ENCODE measurements around the gene CPLX4. TPM values are rescaled to one million over a fixed set of nuclear protein-coding genes. Genes with fewer than 3 reads are reported as not detected.

CPLX4 gene
- total RNA-seq, 1 experiment from 2014 or later: not detected

DNA sequence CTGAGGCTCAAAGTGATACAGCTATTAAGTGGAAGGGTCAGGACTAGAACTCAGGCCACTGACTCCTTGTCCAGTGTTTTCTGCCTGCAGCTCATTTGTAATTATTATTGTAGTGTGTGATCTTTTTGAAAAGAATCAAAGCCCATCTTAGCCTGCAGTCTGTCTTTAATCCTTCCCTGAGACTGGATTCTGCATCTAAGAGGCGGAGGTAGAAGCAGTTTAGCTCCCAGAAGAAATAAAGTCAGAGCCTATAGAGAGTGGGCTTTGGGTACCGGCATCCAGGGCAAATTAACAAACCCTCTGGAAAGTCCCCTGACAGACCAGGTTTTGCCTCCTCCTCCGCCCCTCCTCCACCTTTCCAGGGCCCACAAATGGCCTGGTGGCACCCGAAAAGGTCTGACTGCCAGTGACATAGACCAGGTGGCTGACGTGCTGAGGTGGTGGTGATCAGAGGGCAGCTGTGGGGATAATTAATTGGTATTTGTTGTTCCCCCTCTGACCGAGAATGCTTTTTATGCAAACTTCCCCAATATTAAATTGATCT, 43.0 kb downstream of the CPLX4 start:
- H3K4me3 Mint-ChIP-seq: peak overlapping the region; percentile 16; the same call in 1 of the 2 replicates
- H3K36me3 Mint-ChIP-seq: no peaks in the 10 kb centered on the region
- ChIA-PET CTCF (interaction anchor here (0.6 to 2.8 kb wide), 8 partner anchors 10 to 421 kb away, joined by 3 to 26 read pairs (median 6); partner anchors contain the start of gene CCBE1), POLR2A (interaction anchor here (0.6 kb wide), 1 partner anchor 1332 kb away, joined by 3 read pairs; no protein-coding TSS in a partner anchor)
- peaks cover 37% of the 10 kb centered on the region for H3K4me1 Mint-ChIP-seq
- no peak overlapping the region for H3K27ac Mint-ChIP-seq
- no peak for DNase-seq (ENCODE audit: low spot score)
- H3K9me3 Mint-ChIP-seq: no peaks in the 10 kb centered on the region
- peaks cover 98% of the 10 kb centered on the region for H3K27me3 Mint-ChIP-seq (ENCODE audit: low read depth)
- TF ChIP-seq, protein P1, sequence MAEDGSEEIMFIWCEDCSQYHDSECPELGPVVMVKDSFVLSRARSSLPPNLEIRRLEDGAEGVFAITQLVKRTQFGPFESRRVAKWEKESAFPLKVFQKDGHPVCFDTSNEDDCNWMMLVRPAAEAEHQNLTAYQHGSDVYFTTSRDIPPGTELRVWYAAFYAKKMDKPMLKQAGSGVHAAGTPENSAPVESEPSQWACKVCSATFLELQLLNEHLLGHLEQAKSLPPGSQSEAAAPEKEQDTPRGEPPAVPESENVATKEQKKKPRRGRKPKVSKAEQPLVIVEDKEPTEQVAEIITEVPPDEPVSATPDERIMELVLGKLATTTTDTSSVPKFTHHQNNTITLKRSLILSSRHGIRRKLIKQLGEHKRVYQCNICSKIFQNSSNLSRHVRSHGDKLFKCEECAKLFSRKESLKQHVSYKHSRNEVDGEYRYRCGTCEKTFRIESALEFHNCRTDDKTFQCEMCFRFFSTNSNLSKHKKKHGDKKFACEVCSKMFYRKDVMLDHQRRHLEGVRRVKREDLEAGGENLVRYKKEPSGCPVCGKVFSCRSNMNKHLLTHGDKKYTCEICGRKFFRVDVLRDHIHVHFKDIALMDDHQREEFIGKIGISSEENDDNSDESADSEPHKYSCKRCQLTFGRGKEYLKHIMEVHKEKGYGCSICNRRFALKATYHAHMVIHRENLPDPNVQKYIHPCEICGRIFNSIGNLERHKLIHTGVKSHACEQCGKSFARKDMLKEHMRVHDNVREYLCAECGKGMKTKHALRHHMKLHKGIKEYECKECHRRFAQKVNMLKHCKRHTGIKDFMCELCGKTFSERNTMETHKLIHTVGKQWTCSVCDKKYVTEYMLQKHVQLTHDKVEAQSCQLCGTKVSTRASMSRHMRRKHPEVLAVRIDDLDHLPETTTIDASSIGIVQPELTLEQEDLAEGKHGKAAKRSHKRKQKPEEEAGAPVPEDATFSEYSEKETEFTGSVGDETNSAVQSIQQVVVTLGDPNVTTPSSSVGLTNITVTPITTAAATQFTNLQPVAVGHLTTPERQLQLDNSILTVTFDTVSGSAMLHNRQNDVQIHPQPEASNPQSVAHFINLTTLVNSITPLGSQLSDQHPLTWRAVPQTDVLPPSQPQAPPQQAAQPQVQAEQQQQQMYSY (CRISPR knock-in tag; IDR thresholded peaks at IDR 0.05): peak; percentile 50
- no peak for TF ChIP-seq EMX1 (CRISPR knock-in tag; IDR thresholded peaks at IDR 0.05)
- no peak for ATAC-seq

DNA sequence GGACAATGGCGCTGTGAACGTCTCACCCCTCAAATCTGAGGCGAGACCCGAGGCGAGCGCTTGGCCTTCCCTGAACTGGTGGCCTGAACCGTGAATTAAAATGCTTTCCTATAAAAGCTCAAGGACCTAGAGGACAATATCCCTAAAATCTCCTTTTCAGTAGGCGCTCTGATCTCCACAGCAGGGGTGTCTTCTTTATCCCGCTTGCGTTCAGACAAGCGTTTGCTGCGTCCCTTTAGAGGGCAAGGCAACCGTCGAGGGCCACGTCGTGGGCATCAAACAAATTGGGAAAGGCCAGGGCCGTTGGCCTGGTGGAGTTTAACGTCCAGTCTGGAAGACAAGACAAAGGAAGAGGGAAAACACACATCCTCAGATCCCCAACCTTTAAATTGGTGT, 43.9 kb downstream of the CPLX4 start:
- Mint-ChIP-seq H3K9me3 (no peaks in the 10 kb centered on the region), H3K27me3 (ENCODE audit: low read depth) (peaks cover 98% of the 10 kb centered on the region), H3K4me1 (peaks cover 46% of the 10 kb centered on the region), H3K27ac (no peak overlapping the region), H3K36me3 (no peaks in the 10 kb centered on the region), H3K4me3 (peak overlapping the region; percentile 84)
- ATAC-seq: no peak
- ChIA-PET CTCF (interaction anchor here (3.1 to 3.9 kb wide), 4 partner anchors 10 to 128 kb away, joined by 20 to 28 read pairs (median 24); no protein-coding TSS in a partner anchor), POLR2A (no interaction called here)
- no peak for DNase-seq (ENCODE audit: low spot score)
- TF ChIP-seq CREM (CRISPR knock-in tag; IDR thresholded peaks at IDR 0.05) (no peak), SP1 (CRISPR knock-in tag; conservative IDR thresholded peaks at IDR 0.05) (no peak), ETV6 (CRISPR knock-in tag; IDR thresholded peaks at IDR 0.05) (no peak), ZNF263 (CRISPR knock-in tag; IDR thresholded peaks at IDR 0.05; ENCODE audit: low read depth) (no peak), GRHL2 (CRISPR knock-in tag; IDR thresholded peaks at IDR 0.05; ENCODE audit: insufficient replicate concordance, severe bottlenecking) (no peak), ZNF423 (CRISPR knock-in tag; IDR thresholded peaks at IDR 0.05) (no peak), ZNF138 (CRISPR knock-in tag; conservative IDR thresholded peaks at IDR 0.05) (no peak), JAZF1 (CRISPR knock-in tag; IDR thresholded peaks at IDR 0.05) (no peak), NR2C2 (CRISPR knock-in tag; IDR thresholded peaks at IDR 0.05) (no peak), ZNF416 (CRISPR knock-in tag; IDR thresholded peaks at IDR 0.05) (no peak), FOXP1 (CRISPR knock-in tag; IDR thresholded peaks at IDR 0.05; ENCODE audit: borderline replicate concordance) (no peak)
- TF ChIP-seq, protein P2, sequence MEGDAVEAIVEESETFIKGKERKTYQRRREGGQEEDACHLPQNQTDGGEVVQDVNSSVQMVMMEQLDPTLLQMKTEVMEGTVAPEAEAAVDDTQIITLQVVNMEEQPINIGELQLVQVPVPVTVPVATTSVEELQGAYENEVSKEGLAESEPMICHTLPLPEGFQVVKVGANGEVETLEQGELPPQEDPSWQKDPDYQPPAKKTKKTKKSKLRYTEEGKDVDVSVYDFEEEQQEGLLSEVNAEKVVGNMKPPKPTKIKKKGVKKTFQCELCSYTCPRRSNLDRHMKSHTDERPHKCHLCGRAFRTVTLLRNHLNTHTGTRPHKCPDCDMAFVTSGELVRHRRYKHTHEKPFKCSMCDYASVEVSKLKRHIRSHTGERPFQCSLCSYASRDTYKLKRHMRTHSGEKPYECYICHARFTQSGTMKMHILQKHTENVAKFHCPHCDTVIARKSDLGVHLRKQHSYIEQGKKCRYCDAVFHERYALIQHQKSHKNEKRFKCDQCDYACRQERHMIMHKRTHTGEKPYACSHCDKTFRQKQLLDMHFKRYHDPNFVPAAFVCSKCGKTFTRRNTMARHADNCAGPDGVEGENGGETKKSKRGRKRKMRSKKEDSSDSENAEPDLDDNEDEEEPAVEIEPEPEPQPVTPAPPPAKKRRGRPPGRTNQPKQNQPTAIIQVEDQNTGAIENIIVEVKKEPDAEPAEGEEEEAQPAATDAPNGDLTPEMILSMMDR (IDR thresholded peaks at IDR 0.05): no peak
- TF ChIP-seq, protein P3, sequence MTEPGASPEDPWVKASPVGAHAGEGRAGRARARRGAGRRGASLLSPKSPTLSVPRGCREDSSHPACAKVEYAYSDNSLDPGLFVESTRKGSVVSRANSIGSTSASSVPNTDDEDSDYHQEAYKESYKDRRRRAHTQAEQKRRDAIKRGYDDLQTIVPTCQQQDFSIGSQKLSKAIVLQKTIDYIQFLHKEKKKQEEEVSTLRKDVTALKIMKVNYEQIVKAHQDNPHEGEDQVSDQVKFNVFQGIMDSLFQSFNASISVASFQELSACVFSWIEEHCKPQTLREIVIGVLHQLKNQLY (CRISPR knock-in tag; IDR thresholded peaks at IDR 0.05): no peak
- TF ChIP-seq, protein P4, sequence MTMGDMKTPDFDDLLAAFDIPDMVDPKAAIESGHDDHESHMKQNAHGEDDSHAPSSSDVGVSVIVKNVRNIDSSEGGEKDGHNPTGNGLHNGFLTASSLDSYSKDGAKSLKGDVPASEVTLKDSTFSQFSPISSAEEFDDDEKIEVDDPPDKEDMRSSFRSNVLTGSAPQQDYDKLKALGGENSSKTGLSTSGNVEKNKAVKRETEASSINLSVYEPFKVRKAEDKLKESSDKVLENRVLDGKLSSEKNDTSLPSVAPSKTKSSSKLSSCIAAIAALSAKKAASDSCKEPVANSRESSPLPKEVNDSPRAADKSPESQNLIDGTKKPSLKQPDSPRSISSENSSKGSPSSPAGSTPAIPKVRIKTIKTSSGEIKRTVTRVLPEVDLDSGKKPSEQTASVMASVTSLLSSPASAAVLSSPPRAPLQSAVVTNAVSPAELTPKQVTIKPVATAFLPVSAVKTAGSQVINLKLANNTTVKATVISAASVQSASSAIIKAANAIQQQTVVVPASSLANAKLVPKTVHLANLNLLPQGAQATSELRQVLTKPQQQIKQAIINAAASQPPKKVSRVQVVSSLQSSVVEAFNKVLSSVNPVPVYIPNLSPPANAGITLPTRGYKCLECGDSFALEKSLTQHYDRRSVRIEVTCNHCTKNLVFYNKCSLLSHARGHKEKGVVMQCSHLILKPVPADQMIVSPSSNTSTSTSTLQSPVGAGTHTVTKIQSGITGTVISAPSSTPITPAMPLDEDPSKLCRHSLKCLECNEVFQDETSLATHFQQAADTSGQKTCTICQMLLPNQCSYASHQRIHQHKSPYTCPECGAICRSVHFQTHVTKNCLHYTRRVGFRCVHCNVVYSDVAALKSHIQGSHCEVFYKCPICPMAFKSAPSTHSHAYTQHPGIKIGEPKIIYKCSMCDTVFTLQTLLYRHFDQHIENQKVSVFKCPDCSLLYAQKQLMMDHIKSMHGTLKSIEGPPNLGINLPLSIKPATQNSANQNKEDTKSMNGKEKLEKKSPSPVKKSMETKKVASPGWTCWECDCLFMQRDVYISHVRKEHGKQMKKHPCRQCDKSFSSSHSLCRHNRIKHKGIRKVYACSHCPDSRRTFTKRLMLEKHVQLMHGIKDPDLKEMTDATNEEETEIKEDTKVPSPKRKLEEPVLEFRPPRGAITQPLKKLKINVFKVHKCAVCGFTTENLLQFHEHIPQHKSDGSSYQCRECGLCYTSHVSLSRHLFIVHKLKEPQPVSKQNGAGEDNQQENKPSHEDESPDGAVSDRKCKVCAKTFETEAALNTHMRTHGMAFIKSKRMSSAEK (CRISPR knock-in tag; IDR thresholded peaks at IDR 0.05; ENCODE audit: borderline replicate concordance): no peak
- TF ChIP-seq, protein P5, sequence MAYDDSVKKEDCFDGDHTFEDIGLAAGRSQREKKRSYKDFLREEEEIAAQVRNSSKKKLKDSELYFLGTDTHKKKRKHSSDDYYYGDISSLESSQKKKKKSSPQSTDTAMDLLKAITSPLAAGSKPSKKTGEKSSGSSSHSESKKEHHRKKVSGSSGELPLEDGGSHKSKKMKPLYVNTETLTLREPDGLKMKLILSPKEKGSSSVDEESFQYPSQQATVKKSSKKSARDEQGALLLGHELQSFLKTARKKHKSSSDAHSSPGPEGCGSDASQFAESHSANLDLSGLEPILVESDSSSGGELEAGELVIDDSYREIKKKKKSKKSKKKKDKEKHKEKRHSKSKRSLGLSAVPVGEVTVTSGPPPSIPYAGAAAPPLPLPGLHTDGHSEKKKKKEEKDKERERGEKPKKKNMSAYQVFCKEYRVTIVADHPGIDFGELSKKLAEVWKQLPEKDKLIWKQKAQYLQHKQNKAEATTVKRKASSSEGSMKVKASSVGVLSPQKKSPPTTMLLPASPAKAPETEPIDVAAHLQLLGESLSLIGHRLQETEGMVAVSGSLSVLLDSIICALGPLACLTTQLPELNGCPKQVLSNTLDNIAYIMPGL (CRISPR knock-in tag; IDR thresholded peaks at IDR 0.05): no peak
- TF ChIP-seq, protein P6, sequence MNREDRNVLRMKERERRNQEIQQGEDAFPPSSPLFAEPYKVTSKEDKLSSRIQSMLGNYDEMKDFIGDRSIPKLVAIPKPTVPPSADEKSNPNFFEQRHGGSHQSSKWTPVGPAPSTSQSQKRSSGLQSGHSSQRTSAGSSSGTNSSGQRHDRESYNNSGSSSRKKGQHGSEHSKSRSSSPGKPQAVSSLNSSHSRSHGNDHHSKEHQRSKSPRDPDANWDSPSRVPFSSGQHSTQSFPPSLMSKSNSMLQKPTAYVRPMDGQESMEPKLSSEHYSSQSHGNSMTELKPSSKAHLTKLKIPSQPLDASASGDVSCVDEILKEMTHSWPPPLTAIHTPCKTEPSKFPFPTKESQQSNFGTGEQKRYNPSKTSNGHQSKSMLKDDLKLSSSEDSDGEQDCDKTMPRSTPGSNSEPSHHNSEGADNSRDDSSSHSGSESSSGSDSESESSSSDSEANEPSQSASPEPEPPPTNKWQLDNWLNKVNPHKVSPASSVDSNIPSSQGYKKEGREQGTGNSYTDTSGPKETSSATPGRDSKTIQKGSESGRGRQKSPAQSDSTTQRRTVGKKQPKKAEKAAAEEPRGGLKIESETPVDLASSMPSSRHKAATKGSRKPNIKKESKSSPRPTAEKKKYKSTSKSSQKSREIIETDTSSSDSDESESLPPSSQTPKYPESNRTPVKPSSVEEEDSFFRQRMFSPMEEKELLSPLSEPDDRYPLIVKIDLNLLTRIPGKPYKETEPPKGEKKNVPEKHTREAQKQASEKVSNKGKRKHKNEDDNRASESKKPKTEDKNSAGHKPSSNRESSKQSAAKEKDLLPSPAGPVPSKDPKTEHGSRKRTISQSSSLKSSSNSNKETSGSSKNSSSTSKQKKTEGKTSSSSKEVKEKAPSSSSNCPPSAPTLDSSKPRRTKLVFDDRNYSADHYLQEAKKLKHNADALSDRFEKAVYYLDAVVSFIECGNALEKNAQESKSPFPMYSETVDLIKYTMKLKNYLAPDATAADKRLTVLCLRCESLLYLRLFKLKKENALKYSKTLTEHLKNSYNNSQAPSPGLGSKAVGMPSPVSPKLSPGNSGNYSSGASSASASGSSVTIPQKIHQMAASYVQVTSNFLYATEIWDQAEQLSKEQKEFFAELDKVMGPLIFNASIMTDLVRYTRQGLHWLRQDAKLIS (CRISPR knock-in tag; IDR thresholded peaks at IDR 0.05; ENCODE audit: borderline replicate concordance): no peak
